ENCODE results near the gene HBS1L. TPM values are rescaled to one million over a fixed set of nuclear protein-coding genes. Genes with fewer than 3 reads are reported as not detected.

Gene HBS1L
- total RNA-seq, 1 experiment from 2014 or later: 63.6 TPM

DNA sequence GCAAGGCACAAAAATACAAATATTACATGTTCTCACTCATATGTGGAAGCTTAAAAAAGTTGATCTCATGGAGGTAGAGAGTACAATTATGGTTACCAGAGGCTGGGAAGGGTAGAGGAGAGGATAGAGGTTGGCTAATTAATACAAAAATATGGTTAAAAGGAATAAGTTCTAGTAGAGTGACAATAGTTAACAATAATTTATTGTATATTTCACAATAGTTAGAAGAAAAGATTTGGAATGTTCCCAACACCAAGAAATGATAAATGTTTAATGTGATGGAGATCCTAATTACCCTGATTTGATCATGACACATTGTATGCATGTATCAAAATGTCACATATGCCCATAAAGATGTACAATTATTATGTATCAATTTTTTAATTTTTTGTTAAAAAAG is 106.5 kb downstream of the HBS1L start:
- Histone ChIP-seq H3K79me2 (ENCODE audit: low read length) (no peaks in the 10 kb centered on the region), H4K20me1 (ENCODE audit: insufficient read depth, low read depth, low read length) (no peaks in the 10 kb centered on the region), H3K4me3 (ENCODE audit: low read length) (no peak overlapping the region), H2AFZ (ENCODE audit: low read length) (no peak overlapping the region), H3K36me3 (ENCODE audit: insufficient read depth, low read length) (no peaks in the 10 kb centered on the region), H3K27me3 (ENCODE audit: low read length) (no peaks in the 10 kb centered on the region), H3K9me3 (ENCODE audit: low read length) (no peaks in the 10 kb centered on the region), H3K4me2 (ENCODE audit: low read depth, low read length, poor library complexity, severe bottlenecking) (no peak overlapping the region), H3K27ac (ENCODE audit: low read length) (no peak overlapping the region), H3K4me1 (ENCODE audit: low read length) (peaks cover 4% of the 10 kb centered on the region), H3K9me2 (replicated peaks; ENCODE audit: insufficient read depth, low read length) (no peaks in the 10 kb centered on the region), H3K9ac (ENCODE audit: low read length) (no peak overlapping the region)
- no peak for DNase-seq

DNA sequence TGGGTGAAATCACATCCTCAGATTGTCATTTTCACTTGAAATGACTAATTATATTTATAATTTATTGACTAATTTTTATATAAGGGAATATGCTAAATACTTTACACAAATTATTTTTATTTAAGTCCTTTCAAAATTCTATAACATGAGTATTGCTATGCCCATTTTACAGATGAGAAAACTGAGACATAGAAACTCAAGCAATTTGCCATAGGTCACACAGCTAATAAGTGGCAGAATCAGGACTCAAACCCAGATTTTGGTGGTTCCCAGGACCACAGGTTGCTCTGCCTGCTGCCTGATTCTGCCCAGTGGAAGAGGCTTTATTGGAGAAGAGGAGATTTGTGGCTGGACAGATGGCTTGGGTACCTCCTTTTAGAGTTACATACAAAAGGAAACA is 109.6 kb downstream of the HBS1L start:
- no peak overlapping the region for H2AFZ ChIP-seq (ENCODE audit: low read length)
- H3K4me1 ChIP-seq (ENCODE audit: low read length): peaks cover 4% of the 10 kb centered on the region
- H4K20me1 ChIP-seq (ENCODE audit: insufficient read depth, low read depth, low read length): no peaks in the 10 kb centered on the region
- H3K9ac ChIP-seq (ENCODE audit: low read length): no peak overlapping the region
- no peak overlapping the region for H3K4me2 ChIP-seq (ENCODE audit: low read depth, low read length, poor library complexity, severe bottlenecking)
- DNase-seq: no peak
- H3K9me2 ChIP-seq (replicated peaks; ENCODE audit: insufficient read depth, low read length): no peaks in the 10 kb centered on the region
- H3K4me3 ChIP-seq (ENCODE audit: low read length): no peak overlapping the region
- no peaks in the 10 kb centered on the region for H3K79me2 ChIP-seq (ENCODE audit: low read length)
- no peaks in the 10 kb centered on the region for H3K9me3 ChIP-seq (ENCODE audit: low read length)
- no peaks in the 10 kb centered on the region for H3K36me3 ChIP-seq (ENCODE audit: insufficient read depth, low read length)
- H3K27ac ChIP-seq (ENCODE audit: low read length): no peak overlapping the region
- no peaks in the 10 kb centered on the region for H3K27me3 ChIP-seq (ENCODE audit: low read length)

DNA sequence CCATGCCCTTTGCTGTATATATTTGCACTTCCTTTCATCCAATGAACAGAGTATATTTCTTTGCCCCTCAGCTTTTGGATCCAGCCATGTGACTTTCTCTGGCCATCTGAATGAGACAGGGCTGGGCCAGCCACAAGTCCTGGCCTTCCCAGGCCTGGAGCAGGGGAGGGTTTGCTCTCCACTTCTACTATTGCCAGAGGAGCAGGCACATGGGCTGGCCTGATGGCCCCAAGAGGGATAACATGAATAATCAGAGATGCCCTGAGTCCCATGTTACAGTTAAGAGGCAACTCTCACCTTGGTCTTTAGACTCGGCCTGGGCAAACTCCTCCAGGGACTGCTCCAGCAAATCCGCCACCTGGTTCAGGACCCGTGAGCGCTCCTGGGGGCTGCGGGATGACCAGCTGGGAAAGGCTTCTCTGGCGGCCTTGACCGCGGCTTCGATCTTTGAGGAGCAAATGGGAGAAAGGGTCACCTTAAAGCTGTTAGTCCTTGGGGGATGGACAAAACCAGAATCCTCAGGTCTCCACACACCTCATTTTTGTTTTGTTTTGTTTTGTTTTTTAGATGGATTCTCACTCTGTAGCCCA is 111.0 kb downstream of the HBS1L start:
- Histone ChIP-seq H3K4me2 (ENCODE audit: low read depth, low read length, poor library complexity, severe bottlenecking) (no peak overlapping the region), H3K9me3 (ENCODE audit: low read length) (no peaks in the 10 kb centered on the region), H3K9me2 (replicated peaks; ENCODE audit: insufficient read depth, low read length) (no peaks in the 10 kb centered on the region), H3K4me1 (ENCODE audit: low read length) (peaks cover 4% of the 10 kb centered on the region), H3K27me3 (ENCODE audit: low read length) (no peaks in the 10 kb centered on the region), H3K79me2 (ENCODE audit: low read length) (no peaks in the 10 kb centered on the region), H3K9ac (ENCODE audit: low read length) (no peak overlapping the region), H4K20me1 (ENCODE audit: insufficient read depth, low read depth, low read length) (no peaks in the 10 kb centered on the region), H3K27ac (ENCODE audit: low read length) (no peak overlapping the region), H3K36me3 (ENCODE audit: insufficient read depth, low read length) (no peaks in the 10 kb centered on the region), H2AFZ (ENCODE audit: low read length) (no peak overlapping the region), H3K4me3 (ENCODE audit: low read length) (no peak overlapping the region)
- DNase-seq: no peak

DNA sequence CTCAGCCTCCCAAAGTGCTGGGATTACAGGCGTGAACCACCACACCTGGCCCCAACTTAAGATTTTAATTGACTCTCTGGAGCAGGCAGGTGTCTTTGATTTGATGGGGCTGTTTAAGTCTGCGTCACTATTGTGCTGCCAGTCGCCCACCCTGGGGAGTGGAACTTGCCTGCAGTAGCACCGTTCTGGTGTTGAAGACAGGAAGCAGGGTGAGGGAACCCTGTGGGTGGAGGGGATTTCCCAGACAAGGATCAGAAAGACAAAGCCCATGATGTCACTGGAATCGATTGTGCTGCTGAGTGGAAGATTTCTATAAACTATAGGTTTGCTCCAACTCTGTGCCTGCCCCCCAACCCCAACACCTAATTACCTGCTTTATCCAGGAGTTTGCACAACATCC is 115.7 kb downstream of the HBS1L start:
- no peaks in the 10 kb centered on the region for H3K36me3 ChIP-seq (ENCODE audit: insufficient read depth, low read length)
- no peaks in the 10 kb centered on the region for H3K9me3 ChIP-seq (ENCODE audit: low read length)
- no peaks in the 10 kb centered on the region for H3K79me2 ChIP-seq (ENCODE audit: low read length)
- no peak overlapping the region for H3K9ac ChIP-seq (ENCODE audit: low read length)
- H3K9me2 ChIP-seq (replicated peaks; ENCODE audit: insufficient read depth, low read length): no peaks in the 10 kb centered on the region
- no peak overlapping the region for H3K4me3 ChIP-seq (ENCODE audit: low read length)
- no peaks in the 10 kb centered on the region for H3K27me3 ChIP-seq (ENCODE audit: low read length)
- H3K4me1 ChIP-seq (ENCODE audit: low read length): no peaks in the 10 kb centered on the region
- no peak for DNase-seq
- H3K4me2 ChIP-seq (ENCODE audit: low read depth, low read length, poor library complexity, severe bottlenecking): no peak overlapping the region
- no peak overlapping the region for H3K27ac ChIP-seq (ENCODE audit: low read length)
- H4K20me1 ChIP-seq (ENCODE audit: insufficient read depth, low read depth, low read length): no peaks in the 10 kb centered on the region
- H2AFZ ChIP-seq (ENCODE audit: low read length): no peak overlapping the region

DNA sequence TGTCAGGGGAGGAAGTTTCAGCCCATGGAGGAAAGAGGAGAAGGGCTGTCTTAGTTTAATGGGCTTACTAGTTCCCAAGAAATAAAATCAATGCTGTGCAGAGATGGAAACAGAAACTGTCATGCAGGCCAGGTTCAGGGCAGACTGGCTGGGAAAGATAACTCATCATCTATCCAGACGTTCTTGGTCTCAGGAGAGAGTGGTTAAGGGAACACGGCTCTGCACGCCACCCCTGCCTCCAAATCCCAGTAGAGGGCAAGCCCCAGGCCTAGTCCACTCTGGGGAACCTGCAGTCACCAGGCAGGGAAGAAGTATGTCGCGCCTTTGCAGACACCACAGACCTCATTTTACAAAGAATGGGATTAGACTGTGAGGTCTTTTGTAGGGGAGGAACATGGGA is 117.2 kb downstream of the HBS1L start:
- no peak overlapping the region for H3K4me3 ChIP-seq (ENCODE audit: low read length)
- no peak overlapping the region for H3K9ac ChIP-seq (ENCODE audit: low read length)

DNA sequence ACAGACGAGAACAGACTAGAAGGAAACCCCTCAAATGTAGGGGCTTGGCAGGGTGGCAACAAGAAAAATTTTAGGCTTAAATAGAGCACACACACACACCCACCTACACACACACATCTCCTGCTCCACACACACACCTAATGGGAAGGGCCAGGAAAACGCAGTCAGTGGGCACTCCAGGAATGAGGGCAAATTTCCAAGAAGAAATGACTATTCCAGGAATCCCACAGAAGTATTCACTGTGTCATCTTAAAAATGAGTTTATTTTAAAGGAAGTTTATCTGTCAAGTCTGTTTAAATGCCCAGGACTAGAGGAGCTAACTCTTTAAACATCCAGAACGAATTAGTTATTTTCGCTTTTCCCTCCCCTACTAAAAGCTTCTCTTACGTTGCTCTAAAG is 117.7 kb downstream of the HBS1L start:
- Histone ChIP-seq H3K27me3 (ENCODE audit: low read length) (no peaks in the 10 kb centered on the region), H3K36me3 (ENCODE audit: insufficient read depth, low read length) (no peaks in the 10 kb centered on the region), H3K79me2 (ENCODE audit: low read length) (no peaks in the 10 kb centered on the region), H3K4me2 (ENCODE audit: low read depth, low read length, poor library complexity, severe bottlenecking) (no peak overlapping the region), H3K9ac (ENCODE audit: low read length) (no peak overlapping the region), H3K4me1 (ENCODE audit: low read length) (no peaks in the 10 kb centered on the region), H3K4me3 (ENCODE audit: low read length) (no peak overlapping the region), H4K20me1 (ENCODE audit: insufficient read depth, low read depth, low read length) (no peaks in the 10 kb centered on the region), H3K27ac (ENCODE audit: low read length) (no peak overlapping the region), H2AFZ (ENCODE audit: low read length) (no peak overlapping the region), H3K9me2 (replicated peaks; ENCODE audit: insufficient read depth, low read length) (no peaks in the 10 kb centered on the region), H3K9me3 (ENCODE audit: low read length) (no peaks in the 10 kb centered on the region)
- no peak for DNase-seq

More for the DNA sequence above, 117.2 kb downstream of the HBS1L start:
- no peaks in the 10 kb centered on the region for H3K9me3 ChIP-seq (ENCODE audit: low read length)
- H3K36me3 ChIP-seq (ENCODE audit: insufficient read depth, low read length): no peaks in the 10 kb centered on the region
- no peak overlapping the region for H2AFZ ChIP-seq (ENCODE audit: low read length)
- H4K20me1 ChIP-seq (ENCODE audit: insufficient read depth, low read depth, low read length): no peaks in the 10 kb centered on the region
- no peak overlapping the region for H3K4me2 ChIP-seq (ENCODE audit: low read depth, low read length, poor library complexity, severe bottlenecking)
- no peaks in the 10 kb centered on the region for H3K9me2 ChIP-seq (replicated peaks; ENCODE audit: insufficient read depth, low read length)
- H3K27ac ChIP-seq (ENCODE audit: low read length): no peak overlapping the region
- H3K79me2 ChIP-seq (ENCODE audit: low read length): no peaks in the 10 kb centered on the region
- no peaks in the 10 kb centered on the region for H3K27me3 ChIP-seq (ENCODE audit: low read length)
- DNase-seq: no peak
- no peaks in the 10 kb centered on the region for H3K4me1 ChIP-seq (ENCODE audit: low read length)

DNA sequence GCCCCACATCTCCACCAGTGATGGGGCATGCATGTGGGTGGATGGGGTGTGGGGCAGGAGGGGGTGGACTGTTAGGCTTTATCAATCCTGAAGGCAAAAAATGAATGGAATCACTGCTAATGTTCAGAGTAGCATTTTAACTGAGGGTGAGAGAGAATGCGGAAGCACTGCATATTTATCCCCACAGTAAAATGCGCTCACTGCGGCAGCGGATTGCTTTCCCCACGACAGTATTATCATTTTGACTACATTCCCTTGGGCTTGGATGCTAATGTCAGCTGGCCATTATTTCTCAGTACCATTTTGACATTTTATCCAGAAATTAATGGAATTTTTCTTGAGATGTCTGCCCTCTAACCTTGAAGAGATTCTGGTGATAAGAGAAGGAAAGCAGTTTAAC is 118.1 kb downstream of the HBS1L start:
- DNase-seq: no peak
- Histone ChIP-seq H3K9me2 (replicated peaks; ENCODE audit: insufficient read depth, low read length) (no peaks in the 10 kb centered on the region), H3K27ac (ENCODE audit: low read length) (no peak overlapping the region), H3K36me3 (ENCODE audit: insufficient read depth, low read length) (no peaks in the 10 kb centered on the region), H3K4me2 (ENCODE audit: low read depth, low read length, poor library complexity, severe bottlenecking) (no peak overlapping the region), H3K27me3 (ENCODE audit: low read length) (no peaks in the 10 kb centered on the region), H3K79me2 (ENCODE audit: low read length) (no peaks in the 10 kb centered on the region), H2AFZ (ENCODE audit: low read length) (no peak overlapping the region), H3K9me3 (ENCODE audit: low read length) (no peaks in the 10 kb centered on the region), H3K9ac (ENCODE audit: low read length) (no peak overlapping the region), H3K4me3 (ENCODE audit: low read length) (no peak overlapping the region), H3K4me1 (ENCODE audit: low read length) (no peaks in the 10 kb centered on the region), H4K20me1 (ENCODE audit: insufficient read depth, low read depth, low read length) (no peaks in the 10 kb centered on the region)

DNA sequence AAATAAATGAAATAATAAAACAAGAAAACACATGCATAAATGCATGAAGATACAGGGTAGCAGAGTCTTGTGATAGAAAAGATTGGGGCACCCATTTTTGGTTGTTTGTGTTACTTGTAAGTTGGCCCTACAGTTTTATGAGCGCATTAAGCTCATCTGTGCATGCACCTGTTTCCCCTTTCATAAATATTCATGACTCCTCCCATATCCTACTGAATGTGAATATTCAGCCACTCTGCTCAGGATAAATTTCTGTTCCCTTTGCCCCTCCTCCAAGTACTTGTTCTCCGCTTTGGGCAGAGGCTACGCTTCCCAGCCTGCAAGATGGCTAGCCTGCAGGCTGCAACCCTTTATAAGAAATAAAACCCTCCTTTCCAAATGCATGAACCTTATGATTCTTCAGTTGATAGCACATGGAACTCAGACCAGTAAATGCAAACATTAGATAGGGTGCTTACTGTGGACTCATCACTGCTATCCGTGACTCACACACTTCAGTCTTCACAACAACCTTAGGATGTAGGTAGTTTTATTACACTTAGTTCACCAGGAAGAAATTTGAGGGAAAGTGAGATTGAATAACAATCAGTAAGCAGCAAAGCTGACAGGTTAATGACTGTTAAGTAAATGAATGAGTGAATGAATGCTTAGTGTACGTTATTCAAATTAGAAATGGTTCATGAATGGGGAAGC is 119.7 kb downstream of the HBS1L start:
- Histone ChIP-seq H2AFZ (ENCODE audit: low read length) (no peak overlapping the region), H3K4me2 (ENCODE audit: low read depth, low read length, poor library complexity, severe bottlenecking) (no peak overlapping the region), H3K79me2 (ENCODE audit: low read length) (no peaks in the 10 kb centered on the region), H3K4me3 (ENCODE audit: low read length) (no peak overlapping the region), H3K27ac (ENCODE audit: low read length) (no peak overlapping the region), H3K36me3 (ENCODE audit: insufficient read depth, low read length) (no peaks in the 10 kb centered on the region), H3K9me3 (ENCODE audit: low read length) (no peaks in the 10 kb centered on the region), H4K20me1 (ENCODE audit: insufficient read depth, low read depth, low read length) (no peaks in the 10 kb centered on the region), H3K4me1 (ENCODE audit: low read length) (no peaks in the 10 kb centered on the region), H3K9me2 (replicated peaks; ENCODE audit: insufficient read depth, low read length) (no peaks in the 10 kb centered on the region), H3K27me3 (ENCODE audit: low read length) (no peaks in the 10 kb centered on the region), H3K9ac (ENCODE audit: low read length) (no peak overlapping the region)
- no peak for DNase-seq

All from Karpas-422 (cell line).